Activated CD4-positive, CD25-positive, alpha-beta regulatory T cell treated with anti-CD3 and anti-CD28 coated beads, Interleukin-2, amount 50 U/mL, for 16 hours (primary cell): Measurements from ENCODE around the gene C1orf226.

Experiments used
- DNase-seq: peaks from one replicate; pipeline ENCODE4 v3.0.0-alpha.2; 2020; ENCODE audit warnings: low read depth, low spot score

C1orf226 gene

DNA sequence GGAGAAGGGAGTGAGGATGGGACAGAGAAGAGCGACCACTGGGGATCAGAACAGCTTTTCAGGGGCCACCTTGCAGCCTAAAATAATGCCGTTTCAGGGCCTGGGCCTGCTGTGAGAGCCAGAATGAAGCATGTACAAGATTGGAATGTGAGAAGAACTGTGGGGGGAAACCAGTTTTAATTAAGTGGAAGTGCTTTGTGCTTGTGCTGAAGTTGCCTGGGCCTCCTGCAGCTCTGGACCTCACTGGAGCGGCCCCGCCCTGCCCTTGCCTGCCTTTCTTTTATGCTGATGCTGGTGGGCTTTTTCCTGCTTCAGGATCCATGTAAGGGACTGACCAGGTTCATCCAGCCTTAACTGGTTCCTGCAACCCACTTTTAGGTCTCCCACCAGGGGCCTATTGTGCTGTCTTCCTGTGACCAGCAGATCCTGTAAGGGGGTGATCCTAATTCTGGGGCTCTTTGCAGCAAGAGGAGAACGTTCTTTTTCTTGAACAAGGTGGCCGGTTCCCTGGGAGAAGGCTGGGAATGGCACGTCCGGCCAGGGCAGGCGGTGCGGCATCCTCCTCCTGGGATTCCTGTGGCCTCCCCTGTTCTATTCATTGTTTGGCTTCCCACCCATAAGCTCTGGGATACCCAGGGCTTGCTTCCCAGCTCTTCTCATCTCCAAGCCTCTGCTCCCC lies 3.2 kb downstream of the C1orf226 start:
- no peak for DNase-seq

DNA sequence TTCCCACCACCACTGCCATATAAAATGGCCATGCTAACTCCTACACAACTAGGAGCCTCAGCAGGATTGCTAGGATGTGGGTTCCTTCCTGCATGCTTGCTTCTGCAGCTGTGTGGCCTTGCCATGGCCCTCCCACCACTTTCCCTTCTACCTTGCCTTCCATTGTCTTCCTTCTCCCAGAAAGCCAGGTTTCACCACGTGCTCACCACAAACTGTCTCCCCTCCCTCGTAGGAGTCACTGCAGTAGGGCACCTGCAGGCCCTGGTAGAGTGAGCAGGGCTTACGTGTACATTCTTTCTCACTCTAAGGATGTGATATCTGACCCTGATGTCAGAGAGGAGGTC lies 3.7 kb downstream of the C1orf226 start:
- no peak for DNase-seq

DNA sequence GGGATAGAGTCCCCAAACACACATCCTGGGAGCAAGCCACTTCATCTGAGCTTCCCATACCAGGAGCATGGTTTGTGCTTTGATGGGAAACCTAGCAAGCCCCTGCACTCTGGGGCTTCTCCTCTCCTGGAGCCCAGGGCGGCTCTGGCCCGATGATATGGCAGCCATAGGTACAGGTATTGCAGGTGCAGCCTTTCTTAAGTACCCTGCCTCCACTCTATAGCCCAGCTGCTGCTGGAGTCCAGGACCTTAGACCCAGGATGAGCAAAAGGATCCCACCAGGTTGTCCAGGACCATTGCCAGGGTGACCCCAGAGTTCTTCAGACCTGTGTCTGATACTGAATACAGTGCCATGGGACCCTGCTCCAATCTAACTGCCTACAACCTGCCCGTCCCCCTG lies 4.2 kb downstream of the C1orf226 start:
- DNase-seq, result no peak

DNA sequence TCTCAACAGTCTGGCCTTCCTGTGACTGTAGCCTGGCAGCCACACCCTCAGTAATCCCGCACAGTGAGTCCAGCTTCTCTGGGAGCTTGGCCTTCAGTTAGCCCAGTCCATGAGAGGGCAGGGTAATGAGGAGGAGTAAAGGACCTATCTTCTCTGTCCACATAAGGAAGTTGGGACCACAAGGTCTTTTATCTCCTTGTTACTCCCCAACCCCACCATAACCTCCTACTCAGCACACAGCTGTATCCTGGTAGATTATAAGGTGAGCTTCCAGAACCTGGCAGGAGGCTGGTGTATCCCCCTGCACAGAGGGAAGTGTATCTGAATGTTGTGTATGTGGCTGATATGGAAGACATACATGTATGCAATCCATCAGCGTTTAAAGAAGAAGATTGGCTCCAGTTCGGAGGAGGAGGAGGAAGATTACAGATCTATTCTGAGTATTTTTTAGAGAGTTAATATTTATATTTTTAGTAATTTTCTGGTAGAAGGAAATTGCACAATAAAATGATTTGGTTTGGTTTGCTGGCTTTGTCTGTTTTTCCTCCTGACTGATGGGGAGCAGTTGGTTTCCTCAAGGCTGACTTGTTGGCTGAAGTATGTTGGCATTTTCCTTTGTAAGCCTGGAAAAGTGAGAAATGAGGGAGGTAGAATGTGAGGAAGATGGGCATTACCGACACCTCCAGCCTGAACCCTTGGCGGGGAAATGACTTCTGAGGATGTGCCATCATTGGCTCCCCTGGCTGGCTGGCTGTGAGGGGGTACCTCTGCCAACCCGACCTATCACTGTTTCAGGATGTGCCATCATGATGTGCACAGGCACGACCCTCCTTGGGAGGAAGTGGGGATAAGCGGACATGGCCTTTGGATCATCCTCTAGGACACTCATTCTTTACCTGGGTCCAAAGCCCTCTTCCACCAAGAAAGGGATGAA lies 5.0 kb downstream of the C1orf226 start:
- no peak for DNase-seq

DNA sequence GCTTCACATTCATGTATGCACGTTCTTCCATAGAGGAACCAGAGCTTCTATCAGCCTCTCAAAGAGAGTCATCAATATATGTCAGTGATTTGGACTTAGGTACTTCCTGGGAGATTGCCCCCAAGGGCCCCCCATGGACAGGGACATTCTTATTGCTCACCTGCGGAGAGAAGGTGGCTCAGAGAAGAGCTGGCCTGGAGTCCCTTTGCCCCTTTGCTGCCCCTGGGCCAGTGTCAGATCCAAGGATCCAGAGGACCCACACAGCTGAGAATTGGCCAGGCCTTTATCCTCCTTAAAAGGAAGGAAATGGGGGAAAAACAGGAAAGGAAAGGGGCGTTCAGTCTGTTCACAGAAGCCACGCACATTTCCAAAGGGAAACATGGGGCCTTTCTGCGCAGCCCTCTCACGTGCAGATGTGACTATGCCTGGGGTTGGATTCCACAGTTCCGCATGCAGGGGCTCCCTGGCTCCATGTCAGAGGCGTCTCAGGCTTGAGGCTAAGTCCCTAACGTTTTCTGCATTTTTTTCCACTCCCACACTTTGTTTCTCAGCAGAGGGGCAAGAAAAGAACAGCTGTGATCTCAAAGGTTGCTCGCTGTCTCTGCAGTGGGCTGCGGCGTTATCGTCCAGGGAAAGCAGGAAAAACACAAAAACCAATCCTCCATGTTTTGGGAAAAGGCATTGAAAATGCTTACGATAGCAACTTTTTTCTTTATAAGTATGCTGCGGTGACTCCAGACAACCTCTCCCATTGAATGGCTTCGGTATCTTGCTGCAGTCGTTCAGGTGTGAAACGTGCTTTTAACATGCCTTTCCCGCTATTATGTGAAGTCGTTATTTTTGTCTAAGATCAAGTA lies 5.9 kb downstream of the C1orf226 start:
- no peak for DNase-seq

DNA sequence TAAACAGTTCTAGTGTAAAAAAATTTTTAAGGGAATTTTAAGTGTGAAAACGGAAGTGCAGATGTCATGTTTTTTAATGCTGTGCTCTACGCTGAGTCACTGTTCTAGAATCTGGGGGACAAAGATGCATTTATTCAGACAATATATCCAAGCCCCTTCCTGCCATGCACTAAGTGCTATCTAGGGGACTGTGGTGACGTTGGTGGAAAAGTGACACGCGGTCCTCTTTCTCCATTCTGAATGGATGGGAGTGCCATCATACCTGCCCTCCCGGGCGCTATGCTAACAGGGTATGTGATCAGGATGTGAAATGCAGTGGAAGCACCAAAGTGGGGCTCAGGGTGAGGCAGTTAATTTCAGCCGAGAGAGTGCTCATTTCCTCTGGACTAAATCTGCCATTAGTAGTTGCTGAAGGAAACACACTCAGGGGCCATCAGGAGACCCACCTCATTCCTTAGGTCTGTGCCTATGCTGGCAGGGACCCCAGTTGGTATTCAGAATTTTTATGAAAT lies 6.6 kb downstream of the C1orf226 start:
- DNase-seq, result no peak

DNA sequence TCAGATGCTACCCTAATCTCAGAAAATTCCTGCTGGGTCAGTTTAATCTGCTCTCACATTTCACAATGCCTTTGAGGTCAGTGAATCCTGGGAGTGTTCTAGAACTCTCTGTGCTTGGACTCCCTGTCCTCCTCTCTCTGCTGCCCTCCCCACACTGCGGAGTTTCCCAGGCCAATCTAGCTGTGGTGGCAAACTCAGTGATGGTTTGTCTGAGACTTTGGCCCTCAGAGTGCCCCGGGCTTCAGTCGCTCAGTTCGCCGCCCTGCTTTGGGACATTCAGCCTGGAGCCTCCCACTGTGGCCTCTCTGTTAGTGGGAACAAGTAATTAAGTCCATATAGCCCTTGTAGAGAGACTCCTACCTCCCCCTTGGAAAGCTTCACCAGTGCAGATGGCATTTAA lies 7.1 kb downstream of the C1orf226 start:
- no peak for DNase-seq

DNA sequence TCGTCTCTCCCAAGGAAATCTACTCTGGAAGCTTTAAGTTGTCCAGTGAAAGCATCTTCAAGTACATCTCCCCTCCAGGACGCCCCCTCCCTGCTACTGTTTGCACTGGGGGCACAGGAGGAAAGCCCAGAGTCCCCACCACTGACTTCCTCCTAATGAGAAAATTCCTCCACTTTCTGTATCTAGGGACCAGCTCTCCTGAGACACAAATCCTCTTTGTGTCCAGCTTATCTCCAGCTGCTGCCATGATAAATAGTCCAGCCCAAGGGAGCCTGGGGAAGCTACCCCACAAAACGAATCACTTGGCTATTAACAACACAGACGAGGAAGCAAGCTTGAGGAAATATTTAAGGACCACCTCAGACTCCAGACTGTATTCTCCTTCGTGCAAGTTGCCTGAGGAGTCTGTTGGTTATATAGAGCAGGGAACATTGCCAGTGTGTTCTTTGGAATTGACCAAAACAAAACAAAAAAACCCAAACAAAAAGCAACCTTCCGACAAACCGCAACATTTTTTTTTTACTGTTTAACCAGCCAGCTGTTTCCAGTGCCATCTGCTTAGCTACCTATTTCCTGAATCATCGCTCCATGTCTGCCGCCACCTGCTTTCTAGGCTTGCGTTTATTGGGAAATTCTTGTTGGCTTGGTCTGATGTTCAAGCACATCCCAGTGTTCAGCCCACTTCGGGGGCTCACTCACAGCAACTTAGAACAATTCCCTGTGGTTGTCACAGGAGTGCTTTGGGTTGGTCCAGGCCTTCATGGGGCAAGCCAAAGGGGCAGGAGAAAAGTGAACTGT lies 7.7 kb downstream of the C1orf226 start:
- DNase-seq, result no peak

DNA sequence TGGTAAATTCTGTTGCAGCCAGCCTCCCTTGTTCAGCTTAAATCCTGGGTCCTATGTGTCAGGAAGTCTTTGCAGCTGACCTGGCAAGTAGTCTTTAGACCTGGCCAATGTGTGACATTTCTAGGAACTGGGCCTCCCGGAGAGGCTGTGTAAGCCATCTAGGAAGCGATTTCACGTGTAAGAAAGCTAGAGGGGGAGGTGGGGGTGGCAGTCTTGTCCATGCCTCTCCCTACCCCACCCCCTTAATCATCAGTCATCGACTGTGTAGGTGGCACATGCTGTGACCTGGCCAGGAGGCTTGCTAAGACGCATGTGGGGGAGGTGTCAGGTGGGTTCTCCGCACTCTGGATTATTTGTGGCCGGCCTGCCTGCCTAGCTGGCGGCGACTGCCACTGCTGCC lies 8.4 kb downstream of the C1orf226 start:
- no peak for DNase-seq

DNA sequence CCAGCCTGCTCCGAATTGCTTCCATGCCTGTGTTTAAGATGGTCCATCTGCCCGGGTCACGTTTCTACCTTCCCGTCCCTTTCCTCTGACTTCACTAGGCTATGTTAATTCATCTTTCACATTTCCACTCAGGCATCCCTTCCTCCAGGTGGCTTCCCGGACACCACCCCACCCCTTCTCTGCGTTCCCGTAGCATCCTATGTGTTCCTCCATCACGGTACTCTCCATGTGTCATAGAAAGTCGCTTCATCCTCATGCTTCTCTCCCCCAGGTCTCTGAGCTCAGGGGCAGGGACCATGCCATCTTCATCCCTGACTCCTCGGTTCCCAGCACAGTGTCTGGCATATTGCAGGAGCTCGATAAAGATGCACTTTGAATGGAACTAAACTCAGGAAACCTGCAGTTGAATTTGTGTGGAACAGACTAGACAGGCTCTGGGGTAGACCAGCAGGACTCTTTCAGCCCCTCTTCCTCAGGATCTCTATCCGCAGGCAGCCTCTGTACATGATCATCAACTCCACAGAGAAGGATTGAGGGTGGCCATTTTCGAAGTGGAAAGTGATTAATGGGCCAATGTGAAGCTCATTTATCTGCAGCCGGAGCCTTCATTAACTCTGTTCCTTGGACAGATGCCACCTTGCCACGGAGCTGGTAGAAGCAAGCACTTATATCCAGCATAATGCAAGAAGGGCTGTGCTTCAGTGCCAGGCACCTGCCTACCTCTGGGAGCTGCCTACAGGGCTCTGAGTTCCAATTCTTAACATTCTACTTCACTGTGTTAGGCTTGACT lies 9.1 kb downstream of the C1orf226 start:
- no peak for DNase-seq

DNA sequence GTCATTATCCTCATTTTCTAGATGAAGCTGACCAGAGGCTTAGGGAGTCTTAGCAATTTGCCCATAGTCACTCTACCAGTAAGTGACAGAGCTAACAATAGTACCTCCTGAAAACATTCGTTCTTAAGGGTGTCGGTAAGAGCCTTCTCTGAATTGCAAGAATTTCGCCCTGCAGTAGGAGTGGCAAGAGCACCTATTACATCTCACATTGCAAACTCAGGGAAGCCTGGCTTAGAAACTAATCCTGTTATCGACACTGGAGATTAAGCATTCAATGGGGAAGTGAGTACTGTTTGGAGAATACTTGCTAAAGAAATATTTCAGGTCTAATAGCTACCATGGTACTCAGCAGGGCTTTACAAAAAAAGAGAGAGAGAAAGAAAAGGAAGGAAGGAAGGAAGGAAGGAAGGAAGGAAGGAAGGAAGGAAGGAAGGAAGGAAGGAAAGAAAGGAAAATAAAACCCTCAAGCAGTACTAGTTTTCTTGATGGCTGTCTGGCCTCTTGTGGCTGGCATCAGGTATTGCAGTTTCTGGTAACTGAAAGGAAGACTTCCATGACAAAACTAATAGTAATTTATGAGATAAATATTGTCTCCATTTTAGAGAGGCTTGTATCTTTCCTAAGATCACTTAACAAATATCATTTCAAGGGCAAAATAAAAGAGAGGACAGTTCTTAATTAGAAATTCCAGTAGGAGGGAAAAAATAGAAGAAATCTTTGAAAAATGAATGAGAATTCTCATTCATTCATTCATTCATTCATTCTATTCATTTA lies 10.4 kb downstream of the C1orf226 start:
- DNase-seq, result no peak

DNA sequence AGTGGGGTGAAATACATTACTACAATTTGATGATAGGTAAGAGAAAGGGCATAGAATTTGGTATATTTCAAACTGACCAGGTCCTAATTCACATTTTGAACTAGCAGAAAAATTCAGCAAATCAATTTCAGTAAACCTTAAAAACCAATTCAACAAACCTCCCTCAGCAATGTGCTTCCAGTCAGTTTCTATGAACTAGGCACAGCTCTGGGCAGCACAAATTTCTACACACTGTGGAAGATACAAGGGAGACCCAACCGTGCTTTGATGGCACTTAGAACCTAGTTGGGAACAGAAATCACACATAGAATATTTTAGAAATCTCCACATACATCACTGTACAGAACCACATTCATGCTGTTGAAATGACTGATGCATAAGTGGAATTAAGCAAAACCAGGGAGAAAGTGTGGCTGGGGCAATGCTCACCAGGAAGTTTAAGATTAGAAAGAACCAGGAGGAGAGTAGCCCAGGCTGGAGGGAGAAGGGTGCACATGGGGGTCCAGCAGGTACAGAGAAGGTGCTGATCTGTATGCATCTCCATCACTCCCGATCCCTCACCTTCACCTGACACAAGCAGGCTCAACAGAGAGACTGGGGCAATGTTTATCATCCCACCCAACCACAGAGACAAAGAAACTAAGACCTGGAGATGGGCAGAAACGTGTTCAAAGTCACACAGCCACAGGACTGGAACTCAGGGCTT lies 14.8 kb downstream of the C1orf226 start:
- no peak for DNase-seq

DNA sequence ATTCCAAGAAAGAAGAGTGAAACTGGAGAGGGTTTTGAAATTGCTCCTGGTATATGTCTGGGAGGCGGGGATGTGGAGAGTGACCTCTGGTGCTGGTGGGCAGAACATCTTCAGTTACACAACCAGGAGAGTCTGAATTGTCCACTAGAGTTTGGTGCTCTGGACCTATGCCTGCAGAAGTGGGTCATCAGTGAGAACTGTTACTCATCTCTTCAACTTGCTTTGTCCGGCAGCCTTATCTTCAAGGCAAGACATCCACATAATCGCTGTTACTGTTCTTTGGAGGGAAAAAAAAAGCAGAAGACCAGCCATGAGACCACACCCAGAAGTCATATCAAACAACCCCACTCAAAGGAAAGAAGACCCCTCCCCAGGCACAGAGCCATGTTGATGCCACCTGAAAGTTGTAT lies 15.5 kb downstream of the C1orf226 start:
- DNase-seq, result no peak

DNA sequence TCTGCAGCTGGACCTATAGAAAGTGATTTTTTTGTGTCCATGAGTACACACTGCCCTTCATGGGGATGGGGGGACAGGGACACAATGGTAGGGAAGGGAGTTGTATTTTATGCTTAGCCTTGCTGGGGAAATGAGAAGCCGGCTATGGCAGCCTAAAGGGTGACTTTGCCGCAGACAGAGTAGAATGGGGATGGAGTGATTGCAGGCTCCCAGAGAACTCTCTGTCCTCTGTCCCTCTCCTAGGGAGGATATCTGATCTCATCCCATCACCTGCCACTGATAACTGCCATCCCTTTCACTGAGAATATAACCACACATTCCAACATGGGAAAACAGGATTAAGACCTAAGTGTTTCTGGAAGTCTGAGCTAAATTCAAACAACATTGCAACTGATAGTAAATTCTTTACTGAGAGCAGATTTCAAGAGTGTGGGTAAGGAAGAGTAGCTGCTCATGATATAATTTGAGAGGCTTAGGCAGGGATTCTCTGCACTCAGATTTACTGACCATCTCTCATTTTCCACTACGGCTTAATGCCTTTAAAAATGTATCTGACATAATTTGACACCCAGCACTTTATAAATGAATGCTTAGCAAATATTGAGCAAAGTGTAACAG lies 16.5 kb downstream of the C1orf226 start:
- DNase-seq, result no peak

DNA sequence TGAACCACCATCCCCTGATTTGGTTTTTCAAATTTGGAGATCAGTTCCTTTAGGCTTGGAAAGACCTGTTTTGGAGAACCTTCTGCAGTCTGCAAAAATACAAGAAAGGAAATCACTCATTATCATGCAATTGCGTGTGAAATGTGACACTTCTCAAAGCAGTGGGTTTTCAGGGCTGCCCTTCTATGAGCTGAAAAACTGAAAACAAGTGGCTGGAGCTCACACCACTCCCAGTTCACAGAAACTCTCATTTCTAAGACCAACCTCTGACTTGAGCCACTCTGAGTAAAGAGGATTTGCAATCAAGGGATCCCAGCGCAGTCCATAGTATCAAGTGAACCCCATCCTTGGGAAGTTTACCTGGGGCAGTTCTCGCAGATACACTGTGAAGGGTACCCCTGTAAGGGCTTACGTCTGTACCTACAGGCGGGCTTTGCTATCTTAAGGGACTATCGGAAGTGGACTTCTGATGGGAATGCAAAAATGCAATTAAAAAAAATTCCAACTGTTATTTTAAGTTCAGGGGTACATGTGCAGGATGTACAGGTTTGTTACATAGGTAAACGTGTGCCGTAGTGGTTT lies 17.6 kb downstream of the C1orf226 start:
- DNase-seq, result no peak

DNA sequence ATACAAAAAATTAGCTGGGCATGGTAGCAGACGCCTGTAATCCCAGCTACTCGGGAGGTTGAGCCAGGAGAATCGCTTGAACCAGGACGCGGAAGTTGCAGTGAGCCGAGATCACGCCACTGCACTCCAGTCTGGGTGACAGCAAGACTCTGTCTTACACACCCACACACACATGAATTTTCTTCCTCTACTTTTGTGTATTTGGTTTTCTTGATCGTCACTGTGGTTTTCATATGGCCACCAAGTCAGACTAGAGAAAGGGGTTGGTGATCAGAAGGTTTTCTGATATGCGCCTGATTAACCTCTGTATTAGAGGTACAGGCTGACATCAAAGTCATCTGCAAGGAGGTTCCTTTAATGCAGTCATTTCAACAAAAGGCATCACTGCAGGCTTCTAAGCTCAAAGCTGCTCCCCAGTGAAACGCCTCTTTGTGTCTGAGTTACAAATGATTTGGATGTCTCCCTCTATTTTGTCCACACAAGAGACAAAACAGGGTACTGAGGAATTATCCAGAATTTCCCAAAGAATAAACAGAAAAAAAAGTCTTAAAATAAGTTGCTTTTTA lies 19.3 kb downstream of the C1orf226 start:
- no peak for DNase-seq

DNA sequence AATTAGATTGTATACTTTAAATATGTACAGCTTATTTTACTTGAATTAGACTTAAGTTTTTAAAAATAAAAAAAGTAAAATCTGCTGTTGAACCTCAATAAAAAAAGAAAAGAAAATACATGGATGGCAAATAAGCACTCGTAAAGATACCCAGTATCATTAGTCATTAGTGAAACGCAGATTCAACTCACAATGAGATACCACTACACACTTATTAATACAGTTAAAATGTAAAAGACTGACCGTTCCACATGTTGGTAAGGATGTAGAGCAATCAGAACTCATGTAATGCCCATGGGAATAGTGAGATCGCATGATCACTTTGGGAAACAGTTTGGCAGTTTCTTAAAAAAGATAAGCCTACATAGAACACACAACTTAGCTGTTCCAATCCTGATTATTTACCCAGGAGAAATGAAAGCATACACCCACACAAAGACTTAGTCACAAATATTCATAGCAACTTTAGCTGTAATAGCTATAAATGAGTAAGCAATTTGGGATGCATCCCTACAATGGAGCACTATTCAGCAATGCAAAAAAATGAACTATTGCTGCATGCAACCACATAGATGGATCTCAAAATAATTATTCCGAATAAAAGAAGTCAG lies 23.1 kb downstream of the C1orf226 start:
- DNase-seq, result no peak
